Measurements from ENCODE around the gene IL9. TPM values are rescaled to one million over a fixed set of nuclear protein-coding genes. Genes with fewer than 3 reads are reported as not detected.
A peak's percentile ranks its signal among the peaks of the same experiment; 100 is the strongest.

Gene IL9
- total and polyA plus RNA-seq, 4 donors, result not detected

GRCh38 chr5:135900276-135900675 is 4.6 kb upstream of the IL9 start:
- no peak for DNase-seq
- intact Hi-C loops (cut with DNase I), result no loop called here
- Histone ChIP-seq H3K27me3 (ENCODE audit: control insufficient read depth in 1 of 2, insufficient read depth in 2 of 2, low read length in 1 of 2) (peaks cover 0 to 2% of the 10 kb centered on the region in 2 donors), H3K27ac (ENCODE audit: low read depth in 1 of 2, low read length in 2 of 2) (no peak overlapping the region), H3K36me3 (ENCODE audit: control insufficient read depth in 1 of 2, insufficient read depth in 2 of 2, low read length in 1 of 2) (no peaks in the 10 kb centered on the region), H3K9me3 (ENCODE audit: control insufficient read depth, low read length) (no peaks in the 10 kb centered on the region), H3K4me1 (ENCODE audit: control insufficient read depth in 1 of 2, insufficient read depth in 2 of 2, low read length in 2 of 2) (no peaks in the 10 kb centered on the region), H3K4me3 (ENCODE audit: low read length in 2 of 2) (no peak overlapping the region)
- 58 to 65% methylated on average over 3 of the region's 3 CpGs for WGBS, 2 donors
- no peak for ATAC-seq (ENCODE audit: low FRiP score)

DNA sequence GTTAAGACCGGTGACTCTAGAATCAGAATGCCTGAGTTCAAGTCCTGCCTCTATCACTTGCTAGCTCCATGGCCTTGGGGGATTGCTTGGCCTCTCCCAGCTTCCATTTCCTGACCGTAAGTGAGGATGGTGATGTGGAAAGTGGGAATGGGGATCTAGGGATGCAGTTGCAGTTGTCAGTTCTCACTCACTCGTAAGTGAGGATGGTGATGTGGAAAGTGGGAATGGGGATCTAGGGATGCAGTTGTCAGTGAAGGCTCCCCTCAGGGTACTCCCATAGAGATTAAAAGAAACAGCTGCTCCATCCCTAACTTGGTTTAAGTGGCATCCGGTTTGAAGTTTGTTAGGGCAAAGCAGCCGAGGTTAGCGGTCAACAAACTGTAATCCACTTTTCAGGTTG is 3.0 kb upstream of the IL9 start:
- no peaks in the 10 kb centered on the region for H3K36me3 ChIP-seq (ENCODE audit: control insufficient read depth in 1 of 2, insufficient read depth in 2 of 2, low read length in 1 of 2)
- peaks cover 0 to 2% of the 10 kb centered on the region in 2 donors for H3K27me3 ChIP-seq (ENCODE audit: control insufficient read depth in 1 of 2, insufficient read depth in 2 of 2, low read length in 1 of 2)
- no peak for ATAC-seq (ENCODE audit: low FRiP score)
- H3K4me3 ChIP-seq (ENCODE audit: low read length in 2 of 2), result no peak overlapping the region
- no peaks in the 10 kb centered on the region for H3K4me1 ChIP-seq (ENCODE audit: control insufficient read depth in 1 of 2, insufficient read depth in 2 of 2, low read length in 2 of 2)
- intact Hi-C loops (cut with DNase I), result no loop called here
- H3K27ac ChIP-seq (ENCODE audit: low read depth in 1 of 2, low read length in 2 of 2), result no peak overlapping the region
- WGBS, 2 donors, result 88 to 89% methylated on average over 6 of the region's 6 CpGs
- H3K9me3 ChIP-seq (ENCODE audit: control insufficient read depth, low read length), result no peaks in the 10 kb centered on the region
- no peak for DNase-seq

- no peak overlapping the region for H3K27ac ChIP-seq (ENCODE audit: low read depth in 1 of 2, low read length in 2 of 2)
- no peaks in the 10 kb centered on the region for H3K36me3 ChIP-seq (ENCODE audit: control insufficient read depth in 1 of 2, insufficient read depth in 2 of 2, low read length in 1 of 2)
- DNase-seq (no peak), ATAC-seq (ENCODE audit: low FRiP score) (no peak)
- intact Hi-C loops (cut with DNase I), result no loop called here
- no peak overlapping the region for H3K4me3 ChIP-seq (ENCODE audit: low read length in 2 of 2)
- H3K4me1 ChIP-seq (ENCODE audit: control insufficient read depth in 1 of 2, insufficient read depth in 2 of 2, low read length in 2 of 2), result no peaks in the 10 kb centered on the region
- peaks cover 0 to 2% of the 10 kb centered on the region in 2 donors for H3K27me3 ChIP-seq (ENCODE audit: control insufficient read depth in 1 of 2, insufficient read depth in 2 of 2, low read length in 1 of 2)
- H3K9me3 ChIP-seq (ENCODE audit: control insufficient read depth, low read length), result no peaks in the 10 kb centered on the region
- whole genome bisulfite sequencing, 2 donors, result 76 to 90% methylated on average over 2 of the region's 2 CpGs
These were observed 852 bp downstream of the IL9 start for GRCh38 chr5:135894789-135895188.

- 48 to 64% methylated on average over 8 of the region's 8 CpGs for WGBS, 2 donors
- intact Hi-C loops (cut with DNase I), result no loop called here
- Histone ChIP-seq H3K36me3 (ENCODE audit: control insufficient read depth in 1 of 2, insufficient read depth in 2 of 2, low read length in 1 of 2) (no peaks in the 10 kb centered on the region), H3K9me3 (ENCODE audit: control insufficient read depth, low read length) (no peaks in the 10 kb centered on the region), H3K4me3 (ENCODE audit: low read length in 2 of 2) (no peak overlapping the region), H3K4me1 (ENCODE audit: control insufficient read depth in 1 of 2, insufficient read depth in 2 of 2, low read length in 2 of 2) (no peaks in the 10 kb centered on the region), H3K27ac (ENCODE audit: low read depth in 1 of 2, low read length in 2 of 2) (no peak overlapping the region), H3K27me3 (ENCODE audit: control insufficient read depth in 1 of 2, insufficient read depth in 2 of 2, low read length in 1 of 2) (peaks cover 0 to 2% of the 10 kb centered on the region in 2 donors)
- no peak for ATAC-seq (ENCODE audit: low FRiP score)
- DNase-seq, result no peak
These were observed 1.4 kb downstream of the IL9 start for GRCh38 chr5:135894276-135894675.

GRCh38 chr5:135891791-135892190 is 3.9 kb downstream of the IL9 start:
- H3K4me3 ChIP-seq (ENCODE audit: low read length in 2 of 2), result no peak overlapping the region
- intact Hi-C loops (cut with DNase I), result no loop called here

GRCh38 chr5:135891268-135891667 is 4.4 kb downstream of the IL9 start:
- Histone ChIP-seq H3K36me3 (ENCODE audit: control insufficient read depth in 1 of 2, insufficient read depth in 2 of 2, low read length in 1 of 2) (no peaks in the 10 kb centered on the region), H3K27ac (ENCODE audit: low read depth in 1 of 2, low read length in 2 of 2) (no peak overlapping the region), H3K9me3 (ENCODE audit: control insufficient read depth, low read length) (no peaks in the 10 kb centered on the region), H3K4me3 (ENCODE audit: low read length in 2 of 2) (no peak overlapping the region), H3K27me3 (ENCODE audit: control insufficient read depth in 1 of 2, insufficient read depth in 2 of 2, low read length in 1 of 2) (no peaks in the 10 kb centered on the region), H3K4me1 (ENCODE audit: control insufficient read depth in 1 of 2, insufficient read depth in 2 of 2, low read length in 2 of 2) (no peaks in the 10 kb centered on the region)
- 48 to 53% methylated on average over 2 of the region's 2 CpGs for WGBS, 2 donors
- intact Hi-C loops (cut with DNase I), result no loop called here
- no peak for DNase-seq
- no peak for ATAC-seq (ENCODE audit: low FRiP score)

More at GRCh38 chr5:135891791-135892190, 3.9 kb downstream of the IL9 start:
- Histone ChIP-seq H3K4me1 (ENCODE audit: control insufficient read depth in 1 of 2, insufficient read depth in 2 of 2, low read length in 2 of 2) (no peaks in the 10 kb centered on the region), H3K36me3 (ENCODE audit: control insufficient read depth in 1 of 2, insufficient read depth in 2 of 2, low read length in 1 of 2) (no peaks in the 10 kb centered on the region), H3K9me3 (ENCODE audit: control insufficient read depth, low read length) (no peaks in the 10 kb centered on the region), H3K27me3 (ENCODE audit: control insufficient read depth in 1 of 2, insufficient read depth in 2 of 2, low read length in 1 of 2) (no peaks in the 10 kb centered on the region), H3K27ac (ENCODE audit: low read depth in 1 of 2, low read length in 2 of 2) (no peak overlapping the region)
- ATAC-seq (ENCODE audit: low FRiP score) (no peak), DNase-seq (no peak)

DNA sequence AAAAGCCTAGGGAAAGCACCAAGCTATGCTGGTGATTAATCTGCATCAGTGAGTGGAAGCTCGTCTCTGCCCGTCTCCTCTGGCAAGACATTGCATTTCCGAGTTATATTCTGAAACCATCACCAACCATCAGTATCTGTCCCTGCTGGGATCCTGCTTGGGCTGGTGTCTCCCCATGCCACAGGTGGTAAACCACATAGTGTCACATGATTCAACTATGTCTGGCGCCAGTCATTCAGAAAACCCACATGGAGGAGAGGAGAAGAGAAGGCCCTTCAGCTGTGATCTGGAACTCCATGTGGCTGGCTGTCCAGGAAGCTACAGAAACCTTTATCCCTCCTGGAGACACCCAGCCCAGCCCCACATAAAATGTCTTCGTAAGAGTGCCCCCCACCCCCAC is 4.8 kb downstream of the IL9 start:
- no peaks in the 10 kb centered on the region for H3K27me3 ChIP-seq (ENCODE audit: control insufficient read depth in 1 of 2, insufficient read depth in 2 of 2, low read length in 1 of 2)
- no peaks in the 10 kb centered on the region for H3K9me3 ChIP-seq (ENCODE audit: control insufficient read depth, low read length)
- ATAC-seq (ENCODE audit: low FRiP score) (no peak), DNase-seq (no peak)
- no peak overlapping the region for H3K4me3 ChIP-seq (ENCODE audit: low read length in 2 of 2)
- WGBS, 2 donors, result 82 to 87% methylated on average over 5 of the region's 5 CpGs
- H3K4me1 ChIP-seq (ENCODE audit: control insufficient read depth in 1 of 2, insufficient read depth in 2 of 2, low read length in 2 of 2), result no peaks in the 10 kb centered on the region
- intact Hi-C loops (cut with DNase I), result no loop called here
- H3K36me3 ChIP-seq (ENCODE audit: control insufficient read depth in 1 of 2, insufficient read depth in 2 of 2, low read length in 1 of 2), result no peaks in the 10 kb centered on the region
- H3K27ac ChIP-seq (ENCODE audit: low read depth in 1 of 2, low read length in 2 of 2), result no peak overlapping the region

- Histone ChIP-seq H3K4me3 (ENCODE audit: low read length in 2 of 2) (no peak overlapping the region), H3K4me1 (ENCODE audit: control insufficient read depth in 1 of 2, insufficient read depth in 2 of 2, low read length in 2 of 2) (no peaks in the 10 kb centered on the region), H3K27me3 (ENCODE audit: control insufficient read depth in 1 of 2, insufficient read depth in 2 of 2, low read length in 1 of 2) (no peaks in the 10 kb centered on the region), H3K27ac (ENCODE audit: low read depth in 1 of 2, low read length in 2 of 2) (no peak overlapping the region), H3K36me3 (ENCODE audit: control insufficient read depth in 1 of 2, insufficient read depth in 2 of 2, low read length in 1 of 2) (no peaks in the 10 kb centered on the region), H3K9me3 (ENCODE audit: control insufficient read depth, low read length) (no peaks in the 10 kb centered on the region)
- WGBS, 2 donors, result 6 to 17% methylated on average over 2 of the region's 2 CpGs
- DNase-seq (no peak), ATAC-seq (ENCODE audit: low FRiP score) (no peak)
- intact Hi-C loops (cut with DNase I), result no loop called here
These were observed 5.3 kb downstream of the IL9 start for GRCh38 chr5:135890296-135890695.

DNA sequence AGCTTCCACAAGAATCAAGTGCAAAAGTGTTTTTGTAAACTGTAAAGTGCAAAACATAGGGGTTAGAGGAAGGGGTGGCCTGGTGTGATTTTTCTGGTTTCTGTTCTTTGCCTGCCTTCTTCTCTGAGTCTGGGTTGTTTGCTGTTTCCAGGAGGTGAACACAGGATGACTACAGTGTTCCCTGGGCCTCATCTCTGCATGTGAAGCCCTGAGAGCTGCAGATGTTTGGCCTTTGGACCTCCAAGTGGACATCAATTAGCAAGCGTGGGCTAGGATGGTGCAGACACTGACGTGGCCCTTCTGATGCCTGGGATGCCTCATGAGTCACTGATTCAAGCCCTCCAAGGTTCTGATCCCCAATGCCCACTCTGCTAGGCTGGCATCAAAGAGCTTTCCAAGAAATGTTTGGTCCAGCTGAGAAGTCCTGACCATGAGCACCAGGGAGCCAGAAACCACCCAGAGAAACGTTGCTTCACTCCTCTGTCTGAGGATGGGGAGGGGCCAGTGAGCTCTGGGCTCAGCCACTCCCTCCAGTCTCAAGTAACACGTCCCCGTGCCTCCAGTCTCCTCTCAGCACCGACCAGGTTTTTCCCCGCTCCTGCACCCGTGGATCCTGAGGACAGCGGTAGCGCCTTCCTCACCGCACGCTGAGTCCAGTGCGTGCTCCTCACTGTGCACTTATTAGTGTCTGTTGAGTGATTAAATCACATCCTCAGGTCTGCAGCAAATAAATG is 7.6 kb downstream of the IL9 start:
- ATAC-seq (ENCODE audit: low FRiP score) (peak; percentile 6), DNase-seq (no peak)
- no peak overlapping the region for H3K4me3 ChIP-seq (ENCODE audit: low read length in 2 of 2)
- intact Hi-C loops (cut with DNase I), result loop anchor here (1.0 to 5.0 kb wide), 5 partner anchors 174 to 325 kb away; no protein-coding TSS in a partner anchor
- no peak overlapping the region for H3K27ac ChIP-seq (ENCODE audit: low read depth in 1 of 2, low read length in 2 of 2)
- H3K27me3 ChIP-seq (ENCODE audit: control insufficient read depth in 1 of 2, insufficient read depth in 2 of 2, low read length in 1 of 2), result no peaks in the 10 kb centered on the region
- H3K4me1 ChIP-seq (ENCODE audit: control insufficient read depth in 1 of 2, insufficient read depth in 2 of 2, low read length in 2 of 2), result no peaks in the 10 kb centered on the region
- H3K9me3 ChIP-seq (ENCODE audit: control insufficient read depth, low read length), result no peaks in the 10 kb centered on the region
- WGBS, 2 donors, result 73 to 78% methylated on average over 13 of the region's 13 CpGs
- no peaks in the 10 kb centered on the region for H3K36me3 ChIP-seq (ENCODE audit: control insufficient read depth in 1 of 2, insufficient read depth in 2 of 2, low read length in 1 of 2)
